ENCODE measurements around the gene ZNF385A. TPM values are rescaled to one million over a fixed set of nuclear protein-coding genes. Genes with fewer than 3 reads are reported as not detected.
A peak's percentile ranks its signal among the peaks of the same experiment; 100 is the strongest.

The ZNF385A gene
- total and polyA plus RNA-seq, 9 of the 15 experiments (the other 6 are each of a cell fraction or from before 2014, with no cell fraction given) = 1.0 to 111 (median 7.7) TPM

DNA sequence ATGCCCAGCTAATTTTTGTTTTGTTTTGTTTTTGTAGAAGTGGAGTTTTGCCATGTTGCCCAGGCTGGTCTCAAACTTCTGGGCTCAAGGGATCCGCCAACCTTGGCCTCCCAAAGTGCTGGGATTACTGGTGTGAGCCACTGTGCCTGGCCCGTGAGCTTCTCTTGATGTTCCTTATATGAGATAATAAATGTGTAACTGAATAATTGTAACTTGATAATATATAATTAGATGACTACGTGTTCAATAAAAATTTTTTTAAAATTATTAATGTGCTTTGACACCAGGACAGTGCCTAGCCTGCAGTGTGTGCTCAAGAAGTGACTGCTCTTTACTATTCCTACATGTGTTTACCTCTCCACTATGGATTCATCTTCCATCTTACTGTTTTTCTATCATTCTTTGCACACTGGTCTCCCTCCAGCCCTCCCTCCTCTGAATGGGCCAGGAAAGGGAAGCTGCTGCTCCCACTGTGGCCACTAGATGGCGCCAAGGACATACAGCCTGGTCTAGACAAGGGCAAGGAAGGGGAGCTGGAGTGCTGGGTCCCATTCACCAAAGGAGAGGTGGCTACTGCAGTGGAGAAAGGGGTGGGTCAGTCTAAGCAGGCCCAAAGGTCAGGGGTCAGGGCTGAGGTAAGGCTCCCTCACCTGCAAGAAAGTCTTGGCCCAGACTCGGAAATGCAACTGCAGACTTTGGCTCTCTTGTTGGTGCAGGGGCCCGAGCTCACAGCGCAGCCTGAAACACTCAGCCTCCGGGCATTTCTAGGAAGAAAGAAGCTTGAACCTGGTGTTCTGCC is 14.7 kb upstream of the ZNF385A start (continued):
- TF ChIP-seq, protein P1, sequence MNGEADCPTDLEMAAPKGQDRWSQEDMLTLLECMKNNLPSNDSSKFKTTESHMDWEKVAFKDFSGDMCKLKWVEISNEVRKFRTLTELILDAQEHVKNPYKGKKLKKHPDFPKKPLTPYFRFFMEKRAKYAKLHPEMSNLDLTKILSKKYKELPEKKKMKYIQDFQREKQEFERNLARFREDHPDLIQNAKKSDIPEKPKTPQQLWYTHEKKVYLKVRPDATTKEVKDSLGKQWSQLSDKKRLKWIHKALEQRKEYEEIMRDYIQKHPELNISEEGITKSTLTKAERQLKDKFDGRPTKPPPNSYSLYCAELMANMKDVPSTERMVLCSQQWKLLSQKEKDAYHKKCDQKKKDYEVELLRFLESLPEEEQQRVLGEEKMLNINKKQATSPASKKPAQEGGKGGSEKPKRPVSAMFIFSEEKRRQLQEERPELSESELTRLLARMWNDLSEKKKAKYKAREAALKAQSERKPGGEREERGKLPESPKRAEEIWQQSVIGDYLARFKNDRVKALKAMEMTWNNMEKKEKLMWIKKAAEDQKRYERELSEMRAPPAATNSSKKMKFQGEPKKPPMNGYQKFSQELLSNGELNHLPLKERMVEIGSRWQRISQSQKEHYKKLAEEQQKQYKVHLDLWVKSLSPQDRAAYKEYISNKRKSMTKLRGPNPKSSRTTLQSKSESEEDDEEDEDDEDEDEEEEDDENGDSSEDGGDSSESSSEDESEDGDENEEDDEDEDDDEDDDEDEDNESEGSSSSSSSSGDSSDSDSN (IDR thresholded peaks at IDR 0.05; ENCODE audit: borderline replicate concordance in 1 of 2, low read depth in 2 of 2, low read length in 2 of 2) = no peak
- TF ChIP-seq STAT5A (IDR thresholded peaks at IDR 0.05; ENCODE audit: borderline replicate concordance, low read length) = no peak
- no peak for TF ChIP-seq NFE2 (IDR thresholded peaks at IDR 0.05; ENCODE audit: low read depth)
- peak; percentile 69; the same call in 1 of the 2 replicates for TF ChIP-seq CC2D1A (IDR thresholded peaks at IDR 0.05)
- no peak for TF ChIP-seq EGR1 (conservative IDR thresholded peaks at IDR 0.05)
- no peak for TF ChIP-seq HEY1 (CRISPR knock-in tag; IDR thresholded peaks at IDR 0.05; ENCODE audit: borderline replicate concordance)
- no peak for TF ChIP-seq DACH1 (IDR thresholded peaks at IDR 0.05; ENCODE audit: partially characterized antibody)
- 0 out of 2 replicates have a peak, but pooled peaks have one; percentile 19 for TF ChIP-seq SMAD3 (CRISPR knock-in tag; conservative IDR thresholded peaks at IDR 0.05)
- no peak for TF ChIP-seq CXXC5 (CRISPR knock-in tag; IDR thresholded peaks at IDR 0.05)
- TF ChIP-seq ZNF778 (CRISPR knock-in tag; IDR thresholded peaks at IDR 0.05) = no peak
- TF ChIP-seq, protein P2, sequence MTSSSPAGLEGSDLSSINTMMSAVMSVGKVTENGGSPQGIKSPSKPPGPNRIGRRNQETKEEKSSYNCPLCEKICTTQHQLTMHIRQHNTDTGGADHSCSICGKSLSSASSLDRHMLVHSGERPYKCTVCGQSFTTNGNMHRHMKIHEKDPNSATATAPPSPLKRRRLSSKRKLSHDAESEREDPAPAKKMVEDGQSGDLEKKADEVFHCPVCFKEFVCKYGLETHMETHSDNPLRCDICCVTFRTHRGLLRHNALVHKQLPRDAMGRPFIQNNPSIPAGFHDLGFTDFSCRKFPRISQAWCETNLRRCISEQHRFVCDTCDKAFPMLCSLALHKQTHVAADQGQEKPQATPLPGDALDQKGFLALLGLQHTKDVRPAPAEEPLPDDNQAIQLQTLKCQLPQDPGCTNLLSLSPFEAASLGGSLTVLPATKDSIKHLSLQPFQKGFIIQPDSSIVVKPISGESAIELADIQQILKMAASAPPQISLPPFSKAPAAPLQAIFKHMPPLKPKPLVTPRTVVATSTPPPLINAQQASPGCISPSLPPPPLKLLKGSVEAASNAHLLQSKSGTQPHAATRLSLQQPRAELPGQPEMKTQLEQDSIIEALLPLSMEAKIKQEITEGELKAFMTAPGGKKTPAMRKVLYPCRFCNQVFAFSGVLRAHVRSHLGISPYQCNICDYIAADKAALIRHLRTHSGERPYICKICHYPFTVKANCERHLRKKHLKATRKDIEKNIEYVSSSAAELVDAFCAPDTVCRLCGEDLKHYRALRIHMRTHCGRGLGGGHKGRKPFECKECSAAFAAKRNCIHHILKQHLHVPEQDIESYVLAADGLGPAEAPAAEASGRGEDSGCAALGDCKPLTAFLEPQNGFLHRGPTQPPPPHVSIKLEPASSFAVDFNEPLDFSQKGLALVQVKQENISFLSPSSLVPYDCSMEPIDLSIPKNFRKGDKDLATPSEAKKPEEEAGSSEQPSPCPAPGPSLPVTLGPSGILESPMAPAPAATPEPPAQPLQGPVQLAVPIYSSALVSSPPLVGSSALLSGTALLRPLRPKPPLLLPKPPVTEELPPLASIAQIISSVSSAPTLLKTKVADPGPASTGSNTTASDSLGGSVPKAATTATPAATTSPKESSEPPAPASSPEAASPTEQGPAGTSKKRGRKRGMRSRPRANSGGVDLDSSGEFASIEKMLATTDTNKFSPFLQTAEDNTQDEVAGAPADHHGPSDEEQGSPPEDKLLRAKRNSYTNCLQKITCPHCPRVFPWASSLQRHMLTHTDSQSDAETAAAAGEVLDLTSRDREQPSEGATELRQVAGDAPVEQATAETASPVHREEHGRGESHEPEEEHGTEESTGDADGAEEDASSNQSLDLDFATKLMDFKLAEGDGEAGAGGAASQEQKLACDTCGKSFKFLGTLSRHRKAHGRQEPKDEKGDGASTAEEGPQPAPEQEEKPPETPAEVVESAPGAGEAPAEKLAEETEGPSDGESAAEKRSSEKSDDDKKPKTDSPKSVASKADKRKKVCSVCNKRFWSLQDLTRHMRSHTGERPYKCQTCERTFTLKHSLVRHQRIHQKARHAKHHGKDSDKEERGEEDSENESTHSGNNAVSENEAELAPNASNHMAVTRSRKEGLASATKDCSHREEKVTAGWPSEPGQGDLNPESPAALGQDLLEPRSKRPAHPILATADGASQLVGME (CRISPR knock-in tag; IDR thresholded peaks at IDR 0.05) = no peak
- no peak for TF ChIP-seq ZEB2 (IDR thresholded peaks at IDR 0.05)
- no peak for TF ChIP-seq SIX5 (IDR thresholded peaks at IDR 0.05; ENCODE audit: borderline replicate concordance in 1 of 2, insufficient read depth in 1 of 2, low read depth in 1 of 2, low read length in 2 of 2)
- TF ChIP-seq, protein P3, sequence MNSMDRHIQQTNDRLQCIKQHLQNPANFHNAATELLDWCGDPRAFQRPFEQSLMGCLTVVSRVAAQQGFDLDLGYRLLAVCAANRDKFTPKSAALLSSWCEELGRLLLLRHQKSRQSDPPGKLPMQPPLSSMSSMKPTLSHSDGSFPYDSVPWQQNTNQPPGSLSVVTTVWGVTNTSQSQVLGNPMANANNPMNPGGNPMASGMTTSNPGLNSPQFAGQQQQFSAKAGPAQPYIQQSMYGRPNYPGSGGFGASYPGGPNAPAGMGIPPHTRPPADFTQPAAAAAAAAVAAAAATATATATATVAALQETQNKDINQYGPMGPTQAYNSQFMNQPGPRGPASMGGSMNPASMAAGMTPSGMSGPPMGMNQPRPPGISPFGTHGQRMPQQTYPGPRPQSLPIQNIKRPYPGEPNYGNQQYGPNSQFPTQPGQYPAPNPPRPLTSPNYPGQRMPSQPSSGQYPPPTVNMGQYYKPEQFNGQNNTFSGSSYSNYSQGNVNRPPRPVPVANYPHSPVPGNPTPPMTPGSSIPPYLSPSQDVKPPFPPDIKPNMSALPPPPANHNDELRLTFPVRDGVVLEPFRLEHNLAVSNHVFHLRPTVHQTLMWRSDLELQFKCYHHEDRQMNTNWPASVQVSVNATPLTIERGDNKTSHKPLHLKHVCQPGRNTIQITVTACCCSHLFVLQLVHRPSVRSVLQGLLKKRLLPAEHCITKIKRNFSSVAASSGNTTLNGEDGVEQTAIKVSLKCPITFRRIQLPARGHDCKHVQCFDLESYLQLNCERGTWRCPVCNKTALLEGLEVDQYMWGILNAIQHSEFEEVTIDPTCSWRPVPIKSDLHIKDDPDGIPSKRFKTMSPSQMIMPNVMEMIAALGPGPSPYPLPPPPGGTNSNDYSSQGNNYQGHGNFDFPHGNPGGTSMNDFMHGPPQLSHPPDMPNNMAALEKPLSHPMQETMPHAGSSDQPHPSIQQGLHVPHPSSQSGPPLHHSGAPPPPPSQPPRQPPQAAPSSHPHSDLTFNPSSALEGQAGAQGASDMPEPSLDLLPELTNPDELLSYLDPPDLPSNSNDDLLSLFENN (IDR thresholded peaks at IDR 0.05; ENCODE audit: low read depth in 2 of 2, low read length in 2 of 2) = no peak
